Choroid plexus epithelial cell (primary cell): ENCODE data around the gene ACSL5.
"Not testable (repeated sequence)": the region's sequence is repeated elsewhere in the genome, so short reads cannot be mapped to it uniquely, and the experiment has no call there.

Experiments
- DNase-seq: peaks from one replicate; pipeline ENCODE4 v3.0.0-alpha.2; 2010; ENCODE audit warnings: low read depth
- H3K4me3 ChIP-seq: 2 replicates; pipeline ENCODE4 v1.5.1; 2011; ENCODE audit warnings: low read depth, mild to moderate bottlenecking, control low read depth, low read length, moderate library complexity
- CTCF ChIP-seq: conservative IDR thresholded peaks from 2 replicates; pipeline ENCODE4 v1.5.1; 2011; ENCODE audit warnings: low read depth, mild to moderate bottlenecking, control low read depth, inconsistent platforms, low read length, moderate library complexity

The ACSL5 gene

GRCh38 chr10:112366992-112367391, 6.9 kb upstream of the ACSL5 start:
- no peak for DNase-seq
- H3K4me3 ChIP-seq = no peak overlapping the region
- no peak for TF ChIP-seq CTCF

- no peak for TF ChIP-seq CTCF
These were observed 6.4 kb upstream of the ACSL5 start for GRCh38 chr10:112367516-112367915.

GRCh38 chr10:112369495-112370423, 4.2 kb upstream of the ACSL5 start:
- TF ChIP-seq CTCF = no peak
- H3K4me3 ChIP-seq = no peak overlapping the region
- DNase-seq = no peak

More at GRCh38 chr10:112367516-112367915, 6.4 kb upstream of the ACSL5 start:
- DNase-seq = no peak
- no peak overlapping the region for H3K4me3 ChIP-seq

GRCh38 chr10:112370424-112370819, 3.5 kb upstream of the ACSL5 start:
- no peak overlapping the region for H3K4me3 ChIP-seq
- DNase-seq = no peak
- no peak for TF ChIP-seq CTCF

GRCh38 chr10:112371326-112371725, 2.6 kb upstream of the ACSL5 start:
- not testable (repeated sequence) for DNase-seq, H3K4me3 ChIP-seq

GRCh38 chr10:112372182-112372810, 1.6 kb upstream of the ACSL5 start:
- not testable (repeated sequence) for H3K4me3 ChIP-seq, DNase-seq

GRCh38 chr10:112374724-112375541, 1.0 kb downstream of the ACSL5 start:
- DNase-seq = no peak
- no peak overlapping the region for H3K4me3 ChIP-seq
- no peak for TF ChIP-seq CTCF
